A204.1 (cell line): Measurements from ENCODE around the gene FNDC3B.

Experiments
- FAIRE-seq: peaks from 2 replicates; lab custom pipeline; 2012; peaks lifted over from hg19 to GRCh38; lab: Jason Lieb, UNC

The FNDC3B gene

GRCh38 chr3:172218350-172219323 is 179.3 kb downstream of the FNDC3B start:
- FAIRE-seq = no peak

GRCh38 chr3:172219750-172220149 is 180.4 kb downstream of the FNDC3B start:
- no peak for FAIRE-seq

GRCh38 chr3:172221547-172221946 is 182.2 kb downstream of the FNDC3B start:
- no peak for FAIRE-seq

GRCh38 chr3:172222478-172223071 is 183.2 kb downstream of the FNDC3B start:
- no peak for FAIRE-seq

- FAIRE-seq = no peak
These were observed 184.5 kb downstream of the FNDC3B start for GRCh38 chr3:172223870-172224269.

- no peak for FAIRE-seq
These were observed 185.3 kb downstream of the FNDC3B start for GRCh38 chr3:172224560-172225214.

- FAIRE-seq = no peak
These were observed 185.9 kb downstream of the FNDC3B start for GRCh38 chr3:172225215-172225707.

- FAIRE-seq = no peak
These were observed 187.5 kb downstream of the FNDC3B start for GRCh38 chr3:172226831-172227230.

- FAIRE-seq = no peak
These were observed 188.1 kb downstream of the FNDC3B start for GRCh38 chr3:172227340-172228035.

- no peak for FAIRE-seq
These were observed 188.6 kb downstream of the FNDC3B start for GRCh38 chr3:172228036-172228415.

- FAIRE-seq = no peak
These were observed 190.1 kb downstream of the FNDC3B start for GRCh38 chr3:172229462-172229861.

- FAIRE-seq = no peak
These were observed 192.0 kb downstream of the FNDC3B start for GRCh38 chr3:172231318-172231901.

GRCh38 chr3:172232579-172233212 is 193.3 kb downstream of the FNDC3B start:
- FAIRE-seq = no peak

GRCh38 chr3:172233474-172234277 is 194.3 kb downstream of the FNDC3B start:
- no peak for FAIRE-seq

- FAIRE-seq = no peak
These were observed 196.3 kb downstream of the FNDC3B start for GRCh38 chr3:172235698-172236097.

GRCh38 chr3:172236771-172237742 is 197.7 kb downstream of the FNDC3B start:
- FAIRE-seq = no peak

- FAIRE-seq = no peak
These were observed 198.8 kb downstream of the FNDC3B start for GRCh38 chr3:172238188-172238587.

GRCh38 chr3:172239218-172239790 is 199.9 kb downstream of the FNDC3B start:
- FAIRE-seq = no peak

GRCh38 chr3:172241405-172241804 is 202.0 kb downstream of the FNDC3B start:
- FAIRE-seq = no peak
